Peyer's patch (tissue), 4 donors: Measurements from ENCODE around the gene TTLL5. TPM values are rescaled to one million over a fixed set of nuclear protein-coding genes. Genes with fewer than 3 reads are reported as not detected.

Experiments used
- DNase-seq, 3 donors: peaks; one replicate each; pipeline ENCODE4 v3.0.0-alpha.2; 2017 to 2019
- H3K27ac ChIP-seq, 4 donors: fragments of 200-600 bp; sonication (generic); one replicate each; pipeline ENCODE4 v1.5.1; 2016 to 2019
- H3K27me3 ChIP-seq, 2 donors: fragments of 200-600 bp; sonication (generic); one replicate each; pipeline ENCODE4 v1.5.1; 2019
- H3K36me3 ChIP-seq, 3 donors: fragments of 200-600 bp; sonication (generic); one replicate each; pipeline ENCODE4 v1.5.1; 2016 to 2019
- H3K4me1 ChIP-seq, 4 donors: fragments of 200-600 bp; sonication (generic); one replicate each; pipeline ENCODE4 v1.5.1; 2016 to 2019
- H3K4me3 ChIP-seq, 4 donors: fragments of 200-600 bp; sonication (generic); 1 replicate in 3 of 4; 2 replicates in 1 of 4; pipeline ENCODE4 v1.5.1; 2016 to 2019; ENCODE audit warnings: mild to moderate bottlenecking in 1 of 4
- H3K9me3 ChIP-seq, 4 donors: fragments of 200-600 bp; sonication (generic); one replicate each; pipeline ENCODE4 v1.5.1; 2016 to 2019; ENCODE audit warnings: mild to moderate bottlenecking in 1 of 4
- POLR2A ChIP-seq, 2 donors: fragments of 450-650 bp; IDR thresholded peaks; one replicate each; pipeline ENCODE4 v1.5.1; 2017; ENCODE audit warnings: antibody characterized with exemption in 2 of 2, mild to moderate bottlenecking in 2 of 2, moderate library complexity in 2 of 2
- total RNA-seq, 4 donors: library from RNA; depleted of rRNA; stranded (reverse); fragments of >200 nt; gene quantifications; one replicate each; pipeline ENCODE4 v1.1.0, GENCODE V29; 2016
- TF ChIP-seq, protein P1 (sequence below), 6 experiments: fragments of 450-650 bp in 4 of 6; fragments of 200-600 bp in 2 of 6; sonication (generic) in 1 of 6; IDR thresholded peaks; one replicate each; pipeline ENCODE4 v1.5.1; 2017 to 2019; ENCODE audit warnings: antibody characterized with exemption in 6 of 6, mild to moderate bottlenecking in 3 of 6, moderate library complexity in 1 of 6

Gene TTLL5
- total RNA-seq, 4 donors from 2014 or later, result 33.6 to 82.5 (median 46.4) TPM

DNA sequence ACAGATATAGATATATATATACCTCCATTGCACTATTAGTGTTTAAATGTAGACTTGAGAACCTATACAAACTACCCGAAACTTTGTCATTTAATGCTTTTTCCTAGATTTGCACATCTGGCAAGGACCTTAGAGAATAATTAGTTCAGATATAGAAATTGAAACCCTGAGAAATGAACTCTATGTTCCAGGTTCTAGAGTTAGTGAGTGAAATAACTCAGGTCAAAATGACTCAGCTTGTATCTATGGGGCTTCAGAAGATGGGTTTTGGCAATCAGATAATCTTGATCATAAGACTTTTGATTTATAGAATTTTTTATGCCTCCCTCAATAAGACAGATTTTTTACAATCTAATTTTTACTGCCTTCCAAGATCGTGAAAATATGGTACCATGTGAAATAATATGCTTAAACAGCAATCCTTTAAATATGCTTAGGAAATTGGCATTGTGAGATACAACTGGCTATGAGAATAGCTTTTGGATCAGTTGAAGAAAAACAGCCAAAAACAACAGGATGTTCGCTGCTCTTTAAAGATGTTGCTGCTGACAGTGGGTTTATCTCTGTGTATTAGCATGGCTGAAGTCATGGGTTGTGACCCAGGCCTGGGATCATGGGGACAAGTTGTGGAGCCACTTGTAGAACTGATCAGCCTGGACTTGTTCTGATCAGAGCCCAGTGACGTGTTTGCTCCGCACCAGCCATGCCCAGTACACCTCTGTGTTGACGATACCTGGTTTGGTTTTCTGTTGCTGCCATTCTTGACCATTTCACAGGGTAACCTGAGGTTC lies 63.6 kb downstream of the TTLL5 start:
- Histone ChIP-seq H3K4me1 (no peaks in the 10 kb centered on the region), H3K27ac (no peak overlapping the region), H3K4me3 (no peak overlapping the region), H3K27me3 (no peaks in the 10 kb centered on the region), H3K9me3 (no peaks in the 10 kb centered on the region), H3K36me3 (peaks cover 0 to 7% (median 0%) of the 10 kb centered on the region in 3 donors)
- no peak for DNase-seq
- TF ChIP-seq, protein P1, sequence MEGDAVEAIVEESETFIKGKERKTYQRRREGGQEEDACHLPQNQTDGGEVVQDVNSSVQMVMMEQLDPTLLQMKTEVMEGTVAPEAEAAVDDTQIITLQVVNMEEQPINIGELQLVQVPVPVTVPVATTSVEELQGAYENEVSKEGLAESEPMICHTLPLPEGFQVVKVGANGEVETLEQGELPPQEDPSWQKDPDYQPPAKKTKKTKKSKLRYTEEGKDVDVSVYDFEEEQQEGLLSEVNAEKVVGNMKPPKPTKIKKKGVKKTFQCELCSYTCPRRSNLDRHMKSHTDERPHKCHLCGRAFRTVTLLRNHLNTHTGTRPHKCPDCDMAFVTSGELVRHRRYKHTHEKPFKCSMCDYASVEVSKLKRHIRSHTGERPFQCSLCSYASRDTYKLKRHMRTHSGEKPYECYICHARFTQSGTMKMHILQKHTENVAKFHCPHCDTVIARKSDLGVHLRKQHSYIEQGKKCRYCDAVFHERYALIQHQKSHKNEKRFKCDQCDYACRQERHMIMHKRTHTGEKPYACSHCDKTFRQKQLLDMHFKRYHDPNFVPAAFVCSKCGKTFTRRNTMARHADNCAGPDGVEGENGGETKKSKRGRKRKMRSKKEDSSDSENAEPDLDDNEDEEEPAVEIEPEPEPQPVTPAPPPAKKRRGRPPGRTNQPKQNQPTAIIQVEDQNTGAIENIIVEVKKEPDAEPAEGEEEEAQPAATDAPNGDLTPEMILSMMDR (IDR thresholded peaks at IDR 0.05), result no peak
- TF ChIP-seq POLR2A (IDR thresholded peaks at IDR 0.05), result no peak

DNA sequence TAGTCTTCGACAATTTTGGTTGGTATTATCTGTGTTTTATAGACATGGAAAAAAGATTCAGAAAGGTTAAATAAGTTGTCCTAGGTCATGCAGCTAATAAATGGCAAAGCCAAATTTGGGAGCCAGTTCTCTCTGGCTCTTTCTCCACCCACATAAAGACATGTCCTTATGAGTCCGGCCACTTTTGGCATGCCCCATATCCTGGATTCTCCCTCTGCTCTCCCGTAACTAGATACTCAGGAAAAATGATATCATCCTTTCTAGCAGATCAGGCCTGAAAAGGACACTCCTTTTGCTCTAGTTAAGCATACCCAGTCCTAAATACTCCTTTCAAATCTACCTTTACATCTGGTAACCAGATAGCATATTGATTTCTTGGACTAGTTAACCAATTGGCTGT lies 64.4 kb downstream of the TTLL5 start:
- peaks cover 0 to 7% (median 0%) of the 10 kb centered on the region in 3 donors for H3K36me3 ChIP-seq
- no peak for DNase-seq
- H3K27ac ChIP-seq, result no peak overlapping the region
- no peaks in the 10 kb centered on the region for H3K4me1 ChIP-seq
- H3K27me3 ChIP-seq, result no peaks in the 10 kb centered on the region
- TF ChIP-seq POLR2A (IDR thresholded peaks at IDR 0.05), result no peak
- H3K9me3 ChIP-seq, result no peaks in the 10 kb centered on the region
- H3K4me3 ChIP-seq, result no peak overlapping the region

DNA sequence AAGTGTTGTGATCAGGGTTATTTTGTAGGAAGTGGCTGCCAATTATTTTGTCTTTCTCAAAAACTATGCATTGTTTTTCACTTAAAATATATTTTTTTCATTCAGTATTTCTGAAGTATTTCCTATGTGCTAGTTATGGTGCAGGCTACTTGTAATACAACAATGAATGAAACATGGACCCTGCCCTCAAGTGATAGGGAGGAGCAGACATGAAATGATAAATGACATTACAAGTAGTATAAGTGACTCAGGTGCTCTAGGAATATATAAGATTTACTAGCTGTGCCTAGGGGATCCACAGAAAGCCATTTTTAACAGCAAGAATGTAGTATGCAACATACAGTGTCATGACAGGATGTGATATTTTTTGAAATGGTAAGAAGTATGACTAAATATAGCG lies 65.3 kb downstream of the TTLL5 start:
- H3K4me3 ChIP-seq, result no peak overlapping the region
- peaks cover 0 to 7% (median 0%) of the 10 kb centered on the region in 3 donors for H3K36me3 ChIP-seq
- TF ChIP-seq, protein P1 (IDR thresholded peaks at IDR 0.05), result no peak
- TF ChIP-seq POLR2A (IDR thresholded peaks at IDR 0.05), result no peak
- DNase-seq, result no peak
- no peaks in the 10 kb centered on the region for H3K9me3 ChIP-seq
- no peaks in the 10 kb centered on the region for H3K4me1 ChIP-seq
- H3K27me3 ChIP-seq, result no peaks in the 10 kb centered on the region
- H3K27ac ChIP-seq, result no peak overlapping the region

DNA sequence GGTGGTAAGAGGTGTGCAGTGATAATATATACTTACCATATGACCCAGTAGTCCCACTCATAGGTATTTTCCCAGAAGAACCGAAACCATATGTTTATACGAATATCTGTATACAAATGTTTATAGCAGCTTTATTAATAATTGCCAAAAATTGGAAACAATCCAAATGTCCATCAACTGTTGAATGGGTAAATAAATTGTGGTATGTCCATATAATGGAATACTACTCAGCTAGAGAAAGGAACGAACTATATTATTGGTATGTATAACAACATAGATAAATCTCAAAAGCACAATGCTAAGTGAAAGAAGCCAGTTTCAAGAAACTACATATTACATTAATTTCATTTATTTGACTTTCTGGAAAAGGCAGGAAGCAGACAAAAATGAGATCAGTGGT lies 66.1 kb downstream of the TTLL5 start:
- Histone ChIP-seq H3K36me3 (peaks cover 0 to 7% (median 0%) of the 10 kb centered on the region in 3 donors), H3K27ac (no peak overlapping the region), H3K4me1 (no peaks in the 10 kb centered on the region), H3K9me3 (no peaks in the 10 kb centered on the region), H3K27me3 (no peaks in the 10 kb centered on the region), H3K4me3 (no peak overlapping the region)
- TF ChIP-seq, protein P1 (IDR thresholded peaks at IDR 0.05), result no peak
- no peak for TF ChIP-seq POLR2A (IDR thresholded peaks at IDR 0.05)
- no peak for DNase-seq

DNA sequence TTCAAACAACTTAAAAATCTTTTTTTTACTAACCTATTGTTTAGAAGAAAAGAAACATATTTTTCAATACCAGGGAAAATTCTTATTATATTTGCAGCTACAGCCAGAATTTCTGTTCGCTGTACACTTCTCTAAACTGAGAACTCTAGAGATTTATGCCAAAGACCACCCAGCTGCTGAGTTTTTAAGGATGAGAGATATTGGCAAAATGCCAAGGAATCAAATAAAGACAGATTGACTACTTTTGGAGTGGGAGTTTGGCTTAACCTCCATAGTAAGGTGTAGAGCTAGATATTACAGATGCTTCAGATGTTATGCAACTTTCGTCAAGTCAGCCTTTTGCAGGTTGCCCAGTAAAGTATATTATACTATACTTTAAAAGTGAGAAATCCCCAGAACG lies 71.8 kb downstream of the TTLL5 start:
- H3K4me1 ChIP-seq, result no peaks in the 10 kb centered on the region
- no peaks in the 10 kb centered on the region for H3K9me3 ChIP-seq
- no peak for DNase-seq
- TF ChIP-seq POLR2A (IDR thresholded peaks at IDR 0.05), result no peak
- TF ChIP-seq, protein P1 (IDR thresholded peaks at IDR 0.05), result no peak
- no peak overlapping the region for H3K4me3 ChIP-seq
- H3K27me3 ChIP-seq, result no peaks in the 10 kb centered on the region
- peaks cover 0 to 6% (median 0%) of the 10 kb centered on the region in 3 donors for H3K36me3 ChIP-seq
- no peak overlapping the region for H3K27ac ChIP-seq

DNA sequence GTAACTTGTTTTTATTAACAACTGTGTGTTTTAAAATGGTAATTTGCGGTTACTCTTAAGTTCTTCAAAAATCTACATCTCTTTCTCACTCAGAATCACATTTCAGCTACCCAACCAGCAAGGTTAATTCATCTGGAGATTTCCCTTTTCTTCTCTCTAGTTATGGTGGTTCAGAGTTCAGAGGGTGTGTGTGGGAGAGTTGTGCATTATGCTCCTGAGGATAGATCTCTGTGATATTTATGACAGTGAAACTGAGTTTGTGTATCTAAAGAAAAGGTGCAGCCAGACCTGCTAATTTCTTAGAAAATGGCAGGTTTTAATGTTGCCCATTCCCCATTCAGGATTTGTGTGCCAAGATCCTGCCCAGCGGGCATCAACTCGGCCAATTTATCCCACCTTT lies 73.8 kb downstream of the TTLL5 start:
- Histone ChIP-seq H3K27me3 (no peaks in the 10 kb centered on the region), H3K4me3 (no peak overlapping the region), H3K36me3 (peaks cover 0 to 6% (median 0%) of the 10 kb centered on the region in 3 donors), H3K9me3 (no peaks in the 10 kb centered on the region), H3K4me1 (no peaks in the 10 kb centered on the region), H3K27ac (no peak overlapping the region)
- no peak for DNase-seq
- TF ChIP-seq, protein P1 (IDR thresholded peaks at IDR 0.05), result no peak
- TF ChIP-seq POLR2A (IDR thresholded peaks at IDR 0.05), result no peak
